Left forelimb (tissue), 1 donor: ENCODE results near the gene FAM117B.

Experiments used
- DNase-seq: peaks from one replicate; pipeline ENCODE4 v3.0.0-alpha.2; 2018; ENCODE audit warnings: low spot score

The FAM117B gene

GRCh38 chr2:202815548-202816360 is 181.0 kb downstream of the FAM117B start:
- no peak for DNase-seq

GRCh38 chr2:202817771-202818170 is 183.0 kb downstream of the FAM117B start:
- no peak for DNase-seq

GRCh38 chr2:202818321-202818720 is 183.6 kb downstream of the FAM117B start:
- DNase-seq = no peak
